H1 (cell line): ENCODE measurements around the gene CACNG7. TPM values are rescaled to one million over a fixed set of nuclear protein-coding genes. Genes with fewer than 3 reads are reported as not detected.

Source experiments
- CTCF ChIA-PET: fragments of 300-600 bp; sonication (Branson Sonifier 250); formaldehyde crosslinking; loops from one replicate; lab custom pipeline; 2021; ENCODE audit not compliant: partially characterized antibody; lab: Charles Lee
- POLR2A ChIA-PET: fragments of 300-600 bp; sonication (Branson Sonifier 250); formaldehyde crosslinking; loops from one replicate; lab custom pipeline; 2021; ENCODE audit warnings: inconsistent platforms; ENCODE audit not compliant: partially characterized antibody; lab: Charles Lee
- DNase-seq, 2 experiments: peaks; one replicate each; pipeline versions ENCODE4 v3.0.0 to v3.0.0-alpha.2; 2010 to 2022; ENCODE audit warnings: low spot score in 2 of 2, low read depth in 1 of 2, mixed read lengths in 1 of 2
- FAIRE-seq: peaks from 2 replicates; lab custom pipeline; 2011; peaks lifted over from hg19 to GRCh38; lab: Jason Lieb, UNC
- H2AFZ ChIP-seq: 2 replicates; pipeline ENCODE4 v1.8.1; 2012; ENCODE audit warnings: low read length, inconsistent platforms
- H2AK5ac ChIP-seq: 2 replicates; pipeline ENCODE4 v1.6.1; 2013; ENCODE audit warnings: low read depth, low read length
- H2BK120ac ChIP-seq: replicated peaks from 2 replicates; pipeline ENCODE3; 2013; ENCODE audit warnings: low read depth, low read length, inconsistent platforms
- H2BK12ac ChIP-seq: 2 replicates; pipeline ENCODE4 v1.6.1; 2013; ENCODE audit warnings: low read depth, low read length
- H2BK15ac ChIP-seq: 2 replicates; pipeline ENCODE4 v1.6.1; 2013; ENCODE audit warnings: low read length
- H2BK20ac ChIP-seq: 2 replicates; pipeline ENCODE4 v1.6.1; 2013; ENCODE audit warnings: low read length
- H2BK5ac ChIP-seq: 2 replicates; pipeline ENCODE4 v1.6.1; 2013; ENCODE audit warnings: low read depth, low read length
- H3K14ac ChIP-seq: 2 replicates; pipeline ENCODE4 v1.6.1; 2013; ENCODE audit warnings: inconsistent platforms; ENCODE audit not compliant: insufficient read length
- H3K18ac ChIP-seq: 2 replicates; pipeline ENCODE4 v1.6.1; 2013; ENCODE audit warnings: low read length; ENCODE audit errors: extremely low read depth
- H3K23ac ChIP-seq: 2 replicates; pipeline ENCODE4 v1.6.1; 2013; ENCODE audit warnings: inconsistent platforms; ENCODE audit not compliant: insufficient read length
- H3K23me2 ChIP-seq: 2 replicates; pipeline ENCODE4 v1.6.1; 2013; ENCODE audit warnings: low read depth, low read length
- H3K27ac ChIP-seq: 2 replicates; pipeline ENCODE4 v1.6.1; 2011; ENCODE audit warnings: low read depth, low read length, inconsistent platforms
- H3K27me3 ChIP-seq, 4 experiments: replicated peaks in 1 of 4; 1 replicate in 1 of 4; 2 replicates in 3 of 4; pipeline versions ENCODE4 v1.6.1 to v1.8.1; 2011 to 2013; ENCODE audit warnings: low read length in 3 of 4, mild to moderate bottlenecking in 3 of 4, inconsistent platforms in 2 of 4, mixed read lengths in 2 of 4, moderate library complexity in 1 of 4; ENCODE audit not compliant: control insufficient read depth in 3 of 4, insufficient read depth in 3 of 4; ENCODE audit errors: extremely low read depth in 1 of 4
- H3K36me3 ChIP-seq, 4 experiments: 2 replicates each; pipeline versions ENCODE4 v1.6.1 to v1.8.1; 2011 to 2013; ENCODE audit warnings: mild to moderate bottlenecking in 4 of 4, low read length in 3 of 4, moderate library complexity in 2 of 4, control low read depth in 1 of 4, inconsistent platforms in 1 of 4; ENCODE audit not compliant: insufficient read depth in 4 of 4, control insufficient read depth in 2 of 4
- H3K4ac ChIP-seq: replicated peaks from 2 replicates; pipeline ENCODE3; 2013; ENCODE audit warnings: low read length, low read depth, mixed read lengths, inconsistent platforms; ENCODE audit not compliant: insufficient read length
- H3K4me1 ChIP-seq, 4 experiments: replicated peaks in 1 of 4; 1 replicate in 1 of 4; 2 replicates in 3 of 4; pipeline versions ENCODE4 v1.6.1 to v1.8.1; 2011 to 2013; ENCODE audit warnings: low read length in 3 of 4, inconsistent platforms in 2 of 4, mixed read lengths in 1 of 4; ENCODE audit not compliant: insufficient read depth in 4 of 4, control insufficient read depth in 3 of 4
- H3K4me2 ChIP-seq, 2 experiments: 2 replicates each; pipeline versions ENCODE4 v1.6.1 to v1.8.1; 2011 to 2013; ENCODE audit warnings: low read depth in 2 of 2, low read length in 2 of 2, control low read depth in 1 of 2, inconsistent platforms in 1 of 2, mild to moderate bottlenecking in 1 of 2; ENCODE audit not compliant: insufficient read depth in 1 of 2
- H3K4me3 ChIP-seq, 4 experiments: fragments of 200-600, 300-600 bp in 1 of 4; sonication (generic), shearing (Covaris generic), sonication (Bioruptor Twin) in 1 of 4; 2 replicates each; pipeline versions ENCODE4 v1.5.1 to v1.8.1; 2011 to 2016; ENCODE audit warnings: low read length in 4 of 4, low read depth in 3 of 4, control low read depth in 2 of 4, inconsistent platforms in 2 of 4, mild to moderate bottlenecking in 2 of 4, mixed read lengths in 1 of 4, moderate library complexity in 1 of 4; ENCODE audit not compliant: insufficient read depth in 2 of 4; ENCODE audit errors: extremely low read depth in 1 of 4
- H3K56ac ChIP-seq: replicated peaks from 2 replicates; pipeline ENCODE3; 2013; ENCODE audit warnings: low read depth, mild to moderate bottlenecking, mixed read lengths, low read length, inconsistent platforms; ENCODE audit not compliant: insufficient read length
- H3K79me1 ChIP-seq: 2 replicates; pipeline ENCODE4 v1.6.1; 2013; ENCODE audit warnings: low read depth, low read length, control low read depth
- H3K79me2 ChIP-seq, 2 experiments: 2 replicates each; pipeline versions ENCODE4 v1.6.1 to v1.8.1; 2012 to 2013; ENCODE audit warnings: low read length in 2 of 2, mild to moderate bottlenecking in 2 of 2, inconsistent platforms in 1 of 2; ENCODE audit not compliant: insufficient read depth in 2 of 2, control insufficient read depth in 1 of 2
- H3K9ac ChIP-seq, 4 experiments: replicated peaks in 1 of 4; 1 replicate in 1 of 4; 2 replicates in 3 of 4; pipeline versions ENCODE4 v1.6.1 to v1.8.1; 2011 to 2013; ENCODE audit warnings: low read depth in 3 of 4, low read length in 3 of 4, control low read depth in 2 of 4, mild to moderate bottlenecking in 2 of 4, moderate library complexity in 2 of 4, inconsistent platforms in 1 of 4; ENCODE audit errors: extremely low read depth in 1 of 4
- H3K9me3 ChIP-seq, 2 experiments: 2 replicates each; pipeline versions ENCODE4 v1.6.1 to v1.8.1; 2012 to 2013; ENCODE audit warnings: mild to moderate bottlenecking in 2 of 2, moderate library complexity in 2 of 2, control low read depth in 1 of 2, inconsistent platforms in 1 of 2, low read depth in 1 of 2, low read length in 1 of 2, mixed read lengths in 1 of 2; ENCODE audit not compliant: insufficient read depth in 2 of 2
- H4K20me1 ChIP-seq, 2 experiments: replicated peaks in 1 of 2; 2 replicates each; pipeline versions ENCODE3 to v1.8.1; 2011 to 2013; ENCODE audit warnings: inconsistent platforms in 2 of 2, low read length in 2 of 2, mild to moderate bottlenecking in 1 of 2; ENCODE audit not compliant: insufficient read depth in 2 of 2, control insufficient read depth in 1 of 2
- H4K5ac ChIP-seq: 2 replicates; pipeline ENCODE4 v1.6.1; 2013; ENCODE audit warnings: low read length, low read depth, mixed read lengths, inconsistent platforms; ENCODE audit not compliant: insufficient read length
- H4K8ac ChIP-seq: 2 replicates; pipeline ENCODE4 v1.8.0; 2013; ENCODE audit warnings: mild to moderate bottlenecking, moderate library complexity, low read length, inconsistent platforms; ENCODE audit not compliant: insufficient read depth; ENCODE audit errors: extremely low read depth
- H4K91ac ChIP-seq: replicated peaks from 2 replicates; pipeline ENCODE3; 2013; ENCODE audit warnings: low read length, mixed read lengths, inconsistent platforms; ENCODE audit not compliant: insufficient read length
- CREB1 ChIP-seq: IDR thresholded peaks from 2 replicates; pipeline ENCODE4 v1.6.1; 2012; ENCODE audit warnings: inconsistent platforms
- HDAC6 ChIP-seq: IDR thresholded peaks from one replicate; pipeline ENCODE4 v1.7.1; 2012; ENCODE audit warnings: low read depth, mild to moderate bottlenecking, inconsistent platforms, low read length, moderate library complexity
- RFX5 ChIP-seq: IDR thresholded peaks from 2 replicates; pipeline ENCODE4 v1.6.1; 2011; ENCODE audit warnings: low read depth, low read length, improper control_type of control experiment, borderline replicate concordance
- SIN3A ChIP-seq, 2 experiments: IDR thresholded peaks in 1 of 2; conservative IDR thresholded peaks in 1 of 2; 2 replicates each; pipeline ENCODE4 v1.6.1; 2011 to 2012; ENCODE audit warnings: low read length in 2 of 2, improper control_type of control experiment in 1 of 2, low read depth in 1 of 2, mild to moderate bottlenecking in 1 of 2
- SIX5 ChIP-seq: IDR thresholded peaks from 2 replicates; pipeline ENCODE4 v1.6.1; 2011; ENCODE audit warnings: mild to moderate bottlenecking, low read depth, low read length
- SP4 ChIP-seq: IDR thresholded peaks from 2 replicates; pipeline ENCODE4 v1.6.1; 2012; ENCODE audit warnings: low read length, inconsistent platforms
- SRF ChIP-seq: IDR thresholded peaks from 2 replicates; pipeline ENCODE4 v1.6.1; 2011; ENCODE audit warnings: mild to moderate bottlenecking, low read depth, low read length, moderate library complexity
- USF2 ChIP-seq: IDR thresholded peaks from 2 replicates; pipeline ENCODE4 v1.6.1; 2011; ENCODE audit warnings: low read length, improper control_type of control experiment
- WGBS, 2 experiments: shearing (Covaris generic) in 1 of 2; methylation state at CpG; one replicate each; pipeline versions ENCODE4 v1.1.6 to v1.1.7; 2013 to 2015; ENCODE audit warnings: low lambda C conversion rate in 2 of 2, mixed read lengths in 2 of 2, inconsistent platforms in 1 of 2, low coverage in 1 of 2, missing lambda C conversion rate in 1 of 2; ENCODE audit not compliant: insufficient replicate concordance in 2 of 2, insufficient coverage in 1 of 2, insufficient read length in 1 of 2; ENCODE audit errors: extremely low coverage in 1 of 2, missing lambda C conversion rate in 1 of 2; 5-methylcytosine and 5-hydroxymethylcytosine counted together
- polyA plus RNA-seq, 7 experiments: library from polyadenylated mRNA; depleted of rRNA in 3 of 7; stranded (reverse) in 5 of 7; unstranded in 2 of 7; fragments of >200 nt in 5 of 7; fragments of 200-250 nt in 2 of 7; gene quantifications; 1 replicate in 5 of 7; 2 replicates in 1 of 7; 4 replicates in 1 of 7; pipeline versions ENCODE4 v1.2.1 to v1.2.3, GENCODE V29; 2011 to 2013; ENCODE audit warnings: missing spikeins in 2 of 7, mixed read lengths in 2 of 7
- total RNA-seq: library from RNA; stranded (reverse); fragmentation: NEBNext Ultra II Directional; extraction: Animal tissue kit (Norgen Biotek cat#: 25700); gene quantifications from 2 replicates; pipeline ENCODE4 v1.2.1, GENCODE V29; 2021

Gene CACNG7
- total and polyA plus RNA-seq, 2 of the 8 experiments (the other 6 are each of a cell fraction or from before 2014, with no cell fraction given) = 28.9 to 69.8 TPM

GRCh38 chr19:53896682-53897081 is 12.4 kb upstream of the CACNG7 start:
- Histone ChIP-seq H4K91ac (no peak overlapping the region), H3K27me3 (peaks cover 0 to 3% (median 0%) of the 10 kb centered on the region in 4 experiments; a peak in 1 of 7 replicates), H3K18ac (no peak overlapping the region), H4K20me1 (no peaks in the 10 kb centered on the region), H2BK120ac (no peak overlapping the region), H2BK15ac (peak overlapping the region; percentile 81; the same call in 1 of the 2 replicates), H3K14ac (no peak overlapping the region), H3K4me3 (peak overlapping the region in 1 of 4 experiments; percentile 3; a peak in 1 of 8 replicates), H3K9me3 (no peaks in the 10 kb centered on the region), H2BK20ac (no peak overlapping the region), H3K23me2 (peaks cover 6% of the 10 kb centered on the region), H3K36me3 (peaks cover 0 to 8% (median 4%) of the 10 kb centered on the region in 4 experiments; a peak in 5 of 8 replicates), H4K5ac (no peak overlapping the region), H3K79me2 (no peaks in the 10 kb centered on the region), H3K79me1 (no peaks in the 10 kb centered on the region), H4K8ac (no peak overlapping the region), H3K56ac (no peak overlapping the region), H3K4ac (no peak overlapping the region), H2BK5ac (no peak overlapping the region), H3K9ac (no peak overlapping the region), H2BK12ac (peak overlapping the region; percentile 33; the same call in 1 of the 2 replicates), H3K23ac (no peak overlapping the region), H2AK5ac (no peak overlapping the region), H3K4me1 (peaks cover 0 to 14% (median 9%) of the 10 kb centered on the region in 4 experiments; a peak in 5 of 7 replicates), H2AFZ (no peak overlapping the region), H3K27ac (no peak overlapping the region), H3K4me2 (peak overlapping the region in 1 of 2 experiments; percentile 18; a peak in 2 of 4 replicates)
- FAIRE-seq (no peak), DNase-seq (no peak)
- 81% methylated on average over 4 of the region's 4 CpGs; no CpG with 5 or more reads in 1 of the 2 experiments for WGBS, 2 experiments
- ChIA-PET POLR2A (interaction anchor here (0.8 to 2.5 kb wide), 7 partner anchors 10 to 67 kb away, joined by 3 to 10 read pairs (median 3); partner anchors contain the start of gene MYADM), CTCF (interaction anchor here (0.8 to 8.6 kb wide), 11 partner anchors 11 to 133 kb away, joined by 3 to 44 read pairs (median 5); partner anchors contain the start of gene PRKCG)
- TF ChIP-seq SIX5 (no peak), RFX5 (no peak), USF2 (no peak), SP4 (no peak), SRF (no peak), SIN3A (conservative IDR thresholded peaks at IDR 0.05 in 1 of 2, IDR thresholded peaks at IDR 0.05 in 1 of 2; ENCODE audit: low read depth in 1 of 2, low read length in 2 of 2) (no peak), HDAC6 (no peak), CREB1 (no peak)
